Naive thymus-derived CD8-positive, alpha-beta T cell (primary cell): ENCODE results near the gene WDR83. TPM values are rescaled to one million over a fixed set of nuclear protein-coding genes. Genes with fewer than 3 reads are reported as not detected.
"Not testable (repeated sequence)": the region's sequence is repeated elsewhere in the genome, so short reads cannot be mapped to it uniquely, and the experiment has no call there.

Experiments used
- ATAC-seq, 2 donors: fragments of 150-1000 bp; cut with Tn5 transposase in 1 of 2; sonication (Bioruptor Pico), chemical (Tn5 transposase) in 1 of 2; 1 replicate in 1 of 2; 2 replicates in 1 of 2; pipeline ENCODE4 v1.10.0; 2021; ENCODE audit warnings: mild to moderate bottlenecking in 2 of 2, moderate library complexity in 2 of 2
- POLR2A ChIA-PET: fragments of 350-600 bp; sonication (Branson Sonifier 250); formaldehyde crosslinking; loops from one replicate; lab custom pipeline; 2021; ENCODE audit warnings: antibody characterized with exemption; lab: Charles Lee
- DNase-seq, 10 donors: peaks; one replicate each; pipeline versions ENCODE4 v3.0.0 to v3.0.0-alpha.2; 2020 to 2022
- H3K27ac Mint-ChIP-seq, 10 donors: one replicate each; pipeline ENCODE4 v1.8.0; 2020 to 2022; ENCODE audit warnings: mild to moderate bottlenecking in 10 of 10, mixed read lengths in 10 of 10, moderate library complexity in 4 of 10, inconsistent platforms in 1 of 10
- H3K27me3 Mint-ChIP-seq, 5 donors: one replicate each; pipeline ENCODE4 v1.8.0; 2021 to 2022; ENCODE audit warnings: mixed read lengths in 5 of 5
- H3K36me3 Mint-ChIP-seq, 3 donors: one replicate each; pipeline ENCODE4 v1.8.0; 2020 to 2022; ENCODE audit warnings: mixed read lengths in 3 of 3, mild to moderate bottlenecking in 2 of 3, inconsistent platforms in 1 of 3
- H3K4me1 Mint-ChIP-seq, 4 donors: one replicate each; pipeline ENCODE4 v1.8.0; 2021 to 2022; ENCODE audit warnings: mixed read lengths in 4 of 4
- H3K4me3 Mint-ChIP-seq, 10 donors: one replicate each; pipeline ENCODE4 v1.8.0; 2020 to 2022; ENCODE audit warnings: mild to moderate bottlenecking in 10 of 10, mixed read lengths in 10 of 10, moderate library complexity in 6 of 10, inconsistent platforms in 1 of 10
- H3K9me3 Mint-ChIP-seq, 9 donors: one replicate each; pipeline ENCODE4 v1.8.0; 2020 to 2022; ENCODE audit warnings: mixed read lengths in 9 of 9, mild to moderate bottlenecking in 3 of 9, inconsistent platforms in 1 of 9, moderate library complexity in 1 of 9
- polyA plus RNA-seq, 3 donors: library from polyadenylated mRNA; unstranded; fragments of 300-500 nt; fragmentation: Illumina TruSeq; gene quantifications; one replicate each; pipeline ENCODE4 v1.2.3, GENCODE V29; 2021
- total RNA-seq, 8 experiments: library from RNA in 2 of 8; stranded (reverse) in 2 of 8; gene quantifications; one replicate each; pipeline ENCODE4 v1.2.3 and lab custom pipeline; 2021 to 2026

The WDR83 gene
- 10 to 100 TPM; 17.6 to 22.7 TPM for total RNA-seq
- polyA plus RNA-seq: 10 to 100 TPM; 12.6 to 19.9 (median 12.9) TPM
- 5.9 to 27.6 (median 11.6) reads per million in 6 experiments for total RNA-seq (lab: John Stamatoyannopoulos, UW)

- no peaks in the 10 kb centered on the region for H3K9me3 Mint-ChIP-seq
- H3K27me3 Mint-ChIP-seq: no peaks in the 10 kb centered on the region
- ATAC-seq (peak; percentile 75 to 79), DNase-seq (peak; percentile 39 to 85 (median 76))
- H3K27ac Mint-ChIP-seq: peak within 1 kb of the TSS; percentile 85 to 100 (median 96)
- POLR2A ChIA-PET: interaction anchor here (0.5 to 1.8 kb wide), 14 partner anchors 9 to 308 kb away, joined by 3 to 10 read pairs (median 4); partner anchors contain the start of genes DHPS, JUNB, SYCE2 and ZNF443
- H3K4me1 Mint-ChIP-seq: peaks cover 18 to 66% (median 58%) of the 10 kb centered on the region in 4 donors
- H3K36me3 Mint-ChIP-seq: peaks cover 0 to 18% (median 3%) of the 10 kb centered on the region in 3 donors
- peak within 1 kb of the TSS; percentile 93 to 99 (median 96) for H3K4me3 Mint-ChIP-seq
These were observed at the start of gene WDR83, which contains the start of gene MAN2B1 for GRCh38 chr19:12666265-12667048. Gene WDR83 (plus strand): TSS chr19:12666807. CDS start chr19:12669791, 2,984 bp downstream. Gene MAN2B1 (minus strand): TSS chr19:12666742. CDS start chr19:12666701, 41 bp downstream.

GRCh38 chr19:12617646-12618045 is 49.0 kb upstream of the WDR83 start:
- Mint-ChIP-seq H3K4me1 (peaks cover 15 to 69% (median 48%) of the 10 kb centered on the region in 4 donors), H3K27me3 (no peaks in the 10 kb centered on the region), H3K27ac (peak overlapping the region in 1 of 10 donors; percentile 48), H3K36me3 (peaks cover 0 to 45% (median 2%) of the 10 kb centered on the region in 3 donors), H3K9me3 (no peaks in the 10 kb centered on the region), H3K4me3 (no peak overlapping the region)
- POLR2A ChIA-PET: interaction anchor here (0.9 kb wide), 1 partner anchor 13 kb away, joined by 7 read pairs; no protein-coding TSS in a partner anchor
- ATAC-seq (no peak), DNase-seq (no peak)

GRCh38 chr19:12621253-12622024 is 45.2 kb upstream of the WDR83 start:
- ATAC-seq, H3K27ac Mint-ChIP-seq, H3K9me3 Mint-ChIP-seq, H3K4me3 Mint-ChIP-seq, H3K27me3 Mint-ChIP-seq, DNase-seq: not testable (repeated sequence)
- H3K4me1 Mint-ChIP-seq: peaks cover 2 to 43% (median 23%) of the 10 kb centered on the region in 4 donors
- H3K36me3 Mint-ChIP-seq: peaks cover 0 to 56% (median 5%) of the 10 kb centered on the region in 3 donors
- POLR2A ChIA-PET: interaction anchor here (0.6 to 0.7 kb wide), 3 partner anchors 54 to 806 kb away, joined by 3 to 5 read pairs (median 4); no protein-coding TSS in a partner anchor

GRCh38 chr19:12623361-12624031 is 43.1 kb upstream of the WDR83 start:
- peak overlapping the region in 1 of 10 donors; percentile 33 for H3K27ac Mint-ChIP-seq
- no peak for ATAC-seq

GRCh38 chr19:12626958-12627357 is 39.6 kb upstream of the WDR83 start:
- Mint-ChIP-seq H3K4me3 (no peak overlapping the region), H3K9me3 (peaks cover 0 to 20% (median 9%) of the 10 kb centered on the region in 9 donors), H3K4me1 (peaks cover 0 to 15% (median 5%) of the 10 kb centered on the region in 4 donors), H3K36me3 (peaks cover 7 to 78% (median 42%) of the 10 kb centered on the region in 3 donors), H3K27me3 (no peaks in the 10 kb centered on the region), H3K27ac (peak overlapping the region in 1 of 10 donors; percentile 43)
- ATAC-seq: no peak
- no peak for DNase-seq
- POLR2A ChIA-PET: no interaction called here

More at GRCh38 chr19:12623361-12624031, 43.1 kb upstream of the WDR83 start:
- no peaks in the 10 kb centered on the region for H3K27me3 Mint-ChIP-seq
- H3K9me3 Mint-ChIP-seq: peaks cover 0 to 14% (median 6%) of the 10 kb centered on the region in 9 donors
- POLR2A ChIA-PET: interaction anchor here (0.6 to 1.6 kb wide), 2 partner anchors 13 to 405 kb away, joined by 3 to 5 read pairs; partner anchors contain the start of genes ZNF490 and ZNF791
- DNase-seq: no peak
- H3K36me3 Mint-ChIP-seq: peaks cover 2 to 66% (median 24%) of the 10 kb centered on the region in 3 donors
- H3K4me1 Mint-ChIP-seq: peaks cover 2 to 28% (median 19%) of the 10 kb centered on the region in 4 donors
- H3K4me3 Mint-ChIP-seq: peak overlapping the region in 1 of 10 donors; percentile 51

- H3K36me3 Mint-ChIP-seq: peaks cover 7 to 76% (median 45%) of the 10 kb centered on the region in 3 donors
These were observed 38.3 kb upstream of the WDR83 start for GRCh38 chr19:12628040-12629022.

GRCh38 chr19:12629215-12629614 is 37.4 kb upstream of the WDR83 start:
- ATAC-seq (no peak), DNase-seq (no peak)
- Mint-ChIP-seq H3K27me3 (no peaks in the 10 kb centered on the region), H3K4me3 (no peak overlapping the region), H3K9me3 (peaks cover 0 to 20% (median 9%) of the 10 kb centered on the region in 9 donors), H3K36me3 (peaks cover 7 to 67% (median 45%) of the 10 kb centered on the region in 3 donors), H3K27ac (peak overlapping the region in 1 of 10 donors; percentile 24), H3K4me1 (peaks cover 0 to 8% (median 0%) of the 10 kb centered on the region in 4 donors)
- POLR2A ChIA-PET: interaction anchor here (0.6 kb wide), 1 partner anchor 10 kb away, joined by 11 read pairs; no protein-coding TSS in a partner anchor

More at GRCh38 chr19:12628040-12629022, 38.3 kb upstream of the WDR83 start:
- peaks cover 0 to 8% (median 1%) of the 10 kb centered on the region in 4 donors for H3K4me1 Mint-ChIP-seq
- ATAC-seq: no peak
- POLR2A ChIA-PET: no interaction called here
- peaks cover 0 to 20% (median 9%) of the 10 kb centered on the region in 9 donors for H3K9me3 Mint-ChIP-seq
- no peak overlapping the region for H3K4me3 Mint-ChIP-seq
- DNase-seq: no peak
- no peaks in the 10 kb centered on the region for H3K27me3 Mint-ChIP-seq
- H3K27ac Mint-ChIP-seq: no peak overlapping the region

- H3K27me3 Mint-ChIP-seq: no peaks in the 10 kb centered on the region
- peaks cover 0 to 5% (median 4%) of the 10 kb centered on the region in 3 donors for H3K36me3 Mint-ChIP-seq
- peaks cover 9 to 41% (median 24%) of the 10 kb centered on the region in 4 donors for H3K4me1 Mint-ChIP-seq
- POLR2A ChIA-PET: interaction anchor here (0.6 kb wide), 1 partner anchor 45 kb away, joined by 3 read pairs; no protein-coding TSS in a partner anchor
- ATAC-seq: no peak
- H3K4me3 Mint-ChIP-seq: no peak overlapping the region
- H3K9me3 Mint-ChIP-seq: no peaks in the 10 kb centered on the region
- no peak for DNase-seq
- H3K27ac Mint-ChIP-seq: peak overlapping the region in 3 of 10 donors; percentile 67 to 73 (median 69)
These were observed 30.0 kb upstream of the WDR83 start for GRCh38 chr19:12636631-12637030.

GRCh38 chr19:12638611-12639182 is 27.9 kb upstream of the WDR83 start:
- Mint-ChIP-seq H3K27me3 (no peaks in the 10 kb centered on the region), H3K4me1 (peaks cover 9 to 37% (median 24%) of the 10 kb centered on the region in 4 donors), H3K9me3 (no peaks in the 10 kb centered on the region), H3K27ac (no peak overlapping the region), H3K36me3 (peaks cover 0 to 5% (median 0%) of the 10 kb centered on the region in 3 donors), H3K4me3 (no peak overlapping the region)
- no peak for DNase-seq
- no peak for ATAC-seq
- POLR2A ChIA-PET: interaction anchor here (0.7 kb wide), 2 partner anchors 9 to 25 kb away, joined by 3 read pairs; no protein-coding TSS in a partner anchor
